Stimulated activated naive CD4-positive, alpha-beta T cell (primary cell): ENCODE results near the gene UBE2J2.

Experiments
- DNase-seq, 6 experiments: peaks; one replicate each; lab custom pipeline; 2025; lab: John Stamatoyannopoulos, UW

The UBE2J2 gene

GRCh38 chr1:1309251-1310108, 35.8 kb upstream of the UBE2J2 start:
- no peak for DNase-seq

- peak in 1 of 6 experiments; percentile 41 for DNase-seq
Measured at GRCh38 chr1:1308756-1309250, 35.1 kb upstream of the UBE2J2 start.

- peak; percentile 87 to 98 (median 90) for DNase-seq
Measured at GRCh38 chr1:1307923-1308755, 34.5 kb upstream of the UBE2J2 start, which contains the start of the genes ACAP3 and PUSL1. Gene ACAP3 (minus strand): TSS chr1:1307930. CDS start chr1:1307815, 115 bp downstream. Gene PUSL1 (plus strand): TSS chr1:1308597. CDS start chr1:1308644, 47 bp downstream.

DNA sequence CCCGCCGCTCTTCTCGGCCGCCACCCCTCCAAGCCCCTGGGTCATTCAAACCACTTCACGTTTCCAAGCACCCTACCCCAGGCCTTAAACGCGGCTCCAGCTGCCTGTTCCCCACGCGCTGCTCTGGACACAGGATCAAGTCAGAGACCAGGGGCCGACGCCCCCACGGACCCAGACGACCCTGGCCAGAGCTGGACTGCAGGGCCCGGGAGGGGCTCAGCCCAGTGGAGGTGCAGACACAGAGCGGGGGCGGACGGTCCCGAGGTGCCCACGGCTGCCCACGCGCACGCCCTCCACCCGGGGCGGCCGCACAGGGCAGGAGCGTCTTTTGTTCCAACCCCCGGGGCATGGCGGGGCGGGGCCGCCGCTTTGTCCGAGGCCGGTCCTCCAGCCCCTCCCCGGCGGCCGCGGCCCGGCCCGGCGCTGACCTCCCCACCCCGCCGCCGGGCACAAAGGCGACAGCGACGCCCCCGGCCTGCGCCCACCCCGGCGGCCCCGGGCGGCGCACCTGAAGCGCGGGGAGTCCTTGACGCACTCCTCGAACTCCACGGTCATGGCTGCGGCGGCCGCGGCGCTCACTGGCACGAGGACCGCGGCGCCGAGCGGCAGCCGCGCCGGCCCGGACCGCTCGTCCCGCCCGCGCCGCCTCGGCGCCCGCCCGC, 33.7 kb upstream of the UBE2J2 start:
- DNase-seq, result no peak

GRCh38 chr1:1306661-1307260, 33.1 kb upstream of the UBE2J2 start:
- peak in 1 of 6 experiments; percentile 16 for DNase-seq

- DNase-seq, result no peak
Measured at GRCh38 chr1:1306070-1306660, 32.5 kb upstream of the UBE2J2 start.

DNA sequence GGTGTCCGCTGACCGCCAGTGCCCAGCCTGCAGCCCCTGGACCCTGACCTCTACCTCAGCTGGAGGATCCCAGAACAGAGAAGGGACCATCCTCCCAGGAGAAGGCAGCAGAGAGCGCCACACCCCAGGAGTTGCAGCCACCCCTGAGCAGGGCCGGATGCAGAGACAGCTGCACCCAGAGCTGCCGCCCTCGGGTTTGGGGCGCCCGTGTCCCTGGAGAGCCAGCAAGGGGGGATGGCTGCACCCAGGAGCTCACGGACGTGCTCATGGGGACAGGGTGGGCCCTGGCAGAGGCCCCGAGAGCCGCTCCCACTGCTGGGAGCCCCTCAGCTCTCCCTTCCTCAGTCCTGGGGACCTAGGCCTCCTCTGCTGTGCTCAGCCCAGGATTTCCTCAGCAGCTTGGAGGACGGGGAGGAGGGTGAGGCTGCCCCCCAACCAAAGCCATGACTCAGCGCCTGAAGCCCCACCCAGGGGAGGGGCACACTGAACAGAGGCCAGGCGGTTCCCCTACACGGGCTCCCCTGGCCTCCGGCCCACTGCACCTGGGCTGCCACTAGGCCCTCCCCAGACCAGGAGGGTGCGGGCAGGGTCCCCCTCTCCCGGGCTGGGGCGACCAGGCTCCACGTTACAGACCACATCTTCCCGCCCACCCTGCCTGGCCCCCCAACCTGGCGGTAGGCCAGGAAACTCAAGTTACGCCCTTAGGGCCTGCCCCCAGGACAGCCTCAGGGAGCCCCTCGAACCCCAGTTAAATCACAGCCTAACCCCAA, 31.8 kb upstream of the UBE2J2 start:
- DNase-seq, result peak; percentile 20 to 60 (median 46)

GRCh38 chr1:1304331-1305299, 31.0 kb upstream of the UBE2J2 start:
- no peak for DNase-seq

DNA sequence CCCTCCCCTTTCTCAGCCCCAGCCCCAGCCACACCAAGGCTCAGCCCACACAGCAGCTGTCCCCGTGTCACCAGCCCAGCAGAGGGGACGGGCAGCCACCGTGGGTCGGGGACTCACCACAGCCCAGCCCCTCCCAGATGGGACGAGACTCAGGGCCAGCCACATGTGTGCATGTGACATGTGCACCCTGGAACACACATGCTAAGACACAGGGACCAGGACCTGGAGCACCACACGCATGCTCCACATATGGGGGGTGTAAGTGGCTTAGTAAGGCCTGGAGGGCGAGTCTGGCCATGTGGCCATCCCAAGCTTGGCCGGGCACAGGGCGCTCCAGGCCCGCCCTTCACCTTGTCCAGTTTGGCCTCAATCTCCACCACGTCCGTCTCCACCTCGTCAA, 30.1 kb upstream of the UBE2J2 start:
- no peak for DNase-seq

DNA sequence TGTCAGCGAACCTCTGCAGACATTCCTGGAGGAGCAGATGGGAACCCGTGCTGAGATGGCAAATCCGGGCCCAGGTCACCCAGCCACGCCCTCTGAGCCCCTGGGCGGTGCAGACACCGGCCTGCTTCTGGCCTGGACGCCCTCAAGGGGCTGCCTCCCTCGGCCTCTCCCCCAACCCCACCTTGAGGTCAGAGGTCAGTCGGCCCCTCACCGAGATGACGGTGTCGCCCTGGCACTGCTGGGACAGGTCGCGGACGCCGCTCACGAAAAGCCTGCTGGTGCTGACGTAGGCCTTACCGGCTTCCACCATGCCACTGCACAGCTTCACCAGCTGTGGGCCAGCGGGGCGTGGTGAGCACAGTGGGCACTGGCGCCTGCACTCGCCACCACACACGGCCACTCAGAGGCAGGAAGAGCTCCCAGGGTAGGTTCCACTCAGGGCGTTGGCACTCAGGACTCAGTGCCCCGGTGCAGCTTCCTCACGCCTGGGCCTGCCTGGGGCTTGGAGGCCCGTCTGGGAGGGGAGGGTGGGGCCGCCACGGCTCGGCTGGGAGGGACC, 29.4 kb upstream of the UBE2J2 start:
- DNase-seq, result no peak

- DNase-seq, result no peak
Measured at GRCh38 chr1:1302006-1302430, 28.4 kb upstream of the UBE2J2 start.

DNA sequence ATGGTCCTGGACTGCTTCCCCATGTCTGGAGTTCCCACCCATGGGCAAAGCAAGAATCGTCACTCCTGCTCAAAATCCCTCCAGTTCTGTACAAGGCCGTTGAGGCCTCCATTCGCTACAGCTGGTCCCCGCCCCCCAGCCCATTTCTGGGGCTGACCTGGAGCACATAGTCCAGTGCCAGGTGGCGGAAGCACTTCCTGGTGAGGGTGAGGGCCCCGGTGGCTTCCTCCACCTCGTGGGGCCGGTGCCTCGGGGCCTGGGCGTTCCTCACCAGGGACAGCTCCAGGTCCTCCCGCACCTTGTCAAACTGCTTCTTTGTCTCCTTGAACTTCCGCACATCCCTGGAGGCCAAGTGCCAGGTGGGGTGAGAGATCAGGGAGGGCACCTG, 26.7 kb upstream of the UBE2J2 start:
- DNase-seq, result no peak

- peak in 3 of 6 experiments; percentile 10 to 26 (median 15) for DNase-seq
Measured at GRCh38 chr1:1299686-1300351, 26.2 kb upstream of the UBE2J2 start.

DNA sequence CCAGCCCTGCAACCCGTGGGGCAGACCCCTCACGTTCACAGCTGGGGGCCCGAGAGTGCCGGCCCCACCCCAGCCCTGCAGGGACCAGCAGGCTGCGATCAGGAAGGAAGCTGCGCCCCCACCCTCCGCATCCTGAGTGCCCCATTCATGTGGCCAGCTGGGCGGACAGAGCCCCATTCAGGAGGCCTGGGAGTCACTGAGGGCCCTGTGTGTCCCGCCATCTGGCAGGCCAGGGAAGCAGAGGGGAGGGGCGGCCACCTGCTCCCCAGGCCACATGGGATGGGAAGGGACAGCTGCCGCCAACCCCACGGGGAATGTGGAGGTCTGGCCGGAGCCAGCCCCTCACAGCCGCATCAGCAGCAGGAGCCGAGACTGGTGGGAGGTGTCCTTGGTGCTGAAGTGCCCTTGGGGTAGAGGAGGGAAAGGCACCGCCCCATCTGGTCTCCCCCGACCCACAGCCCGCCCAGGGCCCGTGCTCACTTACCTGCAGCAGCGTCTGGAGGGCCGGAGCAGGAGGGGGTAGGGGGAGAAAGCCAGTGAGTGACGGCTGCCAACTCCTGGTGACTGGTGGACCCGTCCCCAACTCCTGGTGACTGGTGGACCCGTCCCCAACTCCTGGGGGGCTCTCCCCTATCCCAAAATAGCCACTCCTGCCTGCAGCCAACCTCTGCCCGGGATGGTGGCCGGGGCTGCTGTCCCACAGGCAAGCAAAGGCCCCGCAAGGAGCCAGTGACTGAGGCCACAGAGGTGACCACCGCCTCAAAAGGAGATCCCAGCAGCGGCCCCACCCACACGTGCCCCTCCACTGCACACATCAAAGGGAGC, 25.4 kb upstream of the UBE2J2 start:
- no peak for DNase-seq

GRCh38 chr1:1297802-1298424, 24.3 kb upstream of the UBE2J2 start:
- no peak for DNase-seq

DNA sequence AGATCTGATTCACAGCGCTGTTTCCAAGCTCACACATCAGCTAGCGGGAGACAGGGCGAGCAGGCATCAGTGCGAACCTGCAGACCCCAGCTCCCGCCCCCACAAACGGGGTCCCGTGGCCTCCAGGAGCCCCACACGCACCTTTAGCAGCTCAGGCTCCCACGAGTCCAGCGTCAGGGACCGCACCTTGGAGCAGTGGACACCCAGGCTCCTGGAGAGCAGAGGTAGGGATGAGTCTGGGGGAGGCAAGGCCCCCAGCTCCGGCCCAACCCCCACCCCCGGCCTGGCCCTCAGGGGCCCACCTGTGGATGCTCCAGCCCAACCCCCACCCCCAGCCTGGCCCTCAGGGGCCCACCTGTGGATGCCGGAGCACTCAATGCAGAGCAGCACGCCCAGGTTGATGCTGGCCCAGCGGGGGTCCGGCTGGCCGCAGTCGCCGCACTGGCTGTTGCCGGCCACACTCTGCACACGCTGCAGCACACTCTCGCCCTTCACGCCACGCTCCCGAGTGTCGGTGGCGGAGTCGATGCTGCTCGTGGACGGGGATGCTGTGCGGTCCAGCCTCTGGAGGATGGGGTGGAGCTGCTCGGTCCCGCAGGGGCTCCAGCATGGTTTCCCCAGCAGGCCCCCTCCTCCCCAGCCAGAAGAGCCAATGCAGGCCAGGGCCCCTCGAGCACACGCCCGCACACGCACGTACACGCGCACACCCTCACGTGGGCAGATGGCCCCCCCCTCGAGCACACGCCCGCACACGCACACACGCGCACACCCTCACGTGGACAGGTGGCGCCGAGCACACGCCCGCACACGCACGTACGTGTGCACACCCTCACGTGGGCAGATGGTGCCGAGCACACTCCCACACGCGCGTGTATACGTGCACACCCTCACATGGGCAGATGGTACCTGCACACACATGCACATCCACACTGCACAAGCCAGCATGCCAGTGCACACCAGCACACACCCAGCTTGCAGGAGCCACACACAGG, 22.7 kb upstream of the UBE2J2 start:
- no peak for DNase-seq
